ENCODE results near the gene NELL2. TPM values are rescaled to one million over a fixed set of nuclear protein-coding genes. Genes with fewer than 3 reads are reported as not detected.

The NELL2 gene
- total RNA-seq, 1 experiment from 2014 or later = 32.7 TPM

- Histone ChIP-seq H3K14ac (ENCODE audit: insufficient read depth, low read length) (no peak overlapping the region), H3K79me2 (ENCODE audit: insufficient read depth, low read length) (no peaks in the 10 kb centered on the region), H2AFZ (ENCODE audit: low read length) (no peak overlapping the region), H2BK5ac (ENCODE audit: insufficient read length, low read length) (no peak overlapping the region), H2BK20ac (ENCODE audit: low read depth, low read length, poor library complexity, severe bottlenecking) (no peak overlapping the region), H2BK15ac (ENCODE audit: low read depth, low read length) (no peak overlapping the region), H3K9ac (ENCODE audit: extremely low read depth, insufficient read length, low read length) (no peak overlapping the region), H4K91ac (ENCODE audit: insufficient read length, low read depth, low read length) (no peak overlapping the region), H2BK12ac (ENCODE audit: insufficient read length, low read depth, low read length) (no peak overlapping the region), H4K8ac (replicated peaks; ENCODE audit: insufficient read length, low read depth, low read length) (no peak overlapping the region), H3K23ac (ENCODE audit: insufficient read length, low read depth, low read length) (no peak overlapping the region), H3K27ac (ENCODE audit: insufficient read length, low read depth, low read length) (no peak overlapping the region), H3K27me3 (ENCODE audit: insufficient read depth, low read length) (no peaks in the 10 kb centered on the region), H3K9me3 (ENCODE audit: control insufficient read depth, low read depth, low read length) (no peaks in the 10 kb centered on the region), H3K18ac (ENCODE audit: insufficient read length, low read depth, low read length) (no peak overlapping the region), H4K20me1 (ENCODE audit: control insufficient read depth, insufficient read depth, insufficient read length) (no peaks in the 10 kb centered on the region), H3K23me2 (ENCODE audit: insufficient read length, low read depth, low read length, poor library complexity, severe bottlenecking) (no peaks in the 10 kb centered on the region), H3K79me1 (ENCODE audit: insufficient read depth, low read depth, low read length, poor library complexity, severe bottlenecking) (no peaks in the 10 kb centered on the region), H4K5ac (ENCODE audit: insufficient read length, low read depth, low read length) (no peak overlapping the region), H2AK5ac (ENCODE audit: insufficient read length, low read length) (no peak overlapping the region), H3K4me1 (ENCODE audit: insufficient read depth, low read length) (no peaks in the 10 kb centered on the region), H3T11ph (ENCODE audit: low read length) (no peak overlapping the region), H3K4me2 (ENCODE audit: insufficient read depth, insufficient read length, low read length) (no peak overlapping the region), H2BK120ac (ENCODE audit: low read depth, low read length, poor library complexity, severe bottlenecking) (no peak overlapping the region), H3K56ac (ENCODE audit: insufficient read length, low read depth, low read length) (no peak overlapping the region), H3K4ac (ENCODE audit: low read depth, low read length) (no peak overlapping the region)
- TF ChIP-seq CTCF (conservative IDR thresholded peaks at IDR 0.05) = no peak
- H3K4me1 Mint-ChIP-seq = no peaks in the 10 kb centered on the region
- no peak overlapping the region for H3K4me3 Mint-ChIP-seq
- no peak for DNase-seq
- H3K9me3 Mint-ChIP-seq = peaks cover 0 to 3% of the 10 kb centered on the region in 2 experiments; a peak in 1 of 5 replicates
- 0 out of 7 replicates have a peak, but pooled peaks cover 0 to 4% (median 0%) of the 10 kb centered on the region in 3 experiments for H3K36me3 Mint-ChIP-seq (ENCODE audit: insufficient read depth in 1 of 3, low read depth in 3 of 3)
- no peaks in the 10 kb centered on the region for H3K27me3 Mint-ChIP-seq (ENCODE audit: low read depth)
- WGBS (ENCODE audit: extremely low coverage, insufficient read length, low lambda C conversion rate) = no CpG with 5 or more reads among the region's 14 CpGs
- no peak overlapping the region; a peak in 1 of 7 replicates for H3K27ac Mint-ChIP-seq
Measured at GRCh38 chr12:44558340-44559100, 317.6 kb downstream of the NELL2 start.

Data from H9 (cell line).